HCT116 (cell line): ENCODE measurements around the gene TNRC6C. TPM values are rescaled to one million over a fixed set of nuclear protein-coding genes. Genes with fewer than 3 reads are reported as not detected.

Experiments
- ATAC-seq: fragments of 200-7000 bp; cut with Tn5 transposase; 2 replicates; pipeline ENCODE4 v1.9.1; 2020; ENCODE audit warnings: mild to moderate bottlenecking, moderate library complexity
- BruUV-seq: library from RNA; stranded (reverse); fragments of 400-500 nt; replicated peaks from 2 replicates; lab custom pipeline; 2021; lab: Mats Ljungman, UMichigan
- CTCF ChIA-PET: fragments of 300-600 bp; sonication (Branson Sonifier 250); formaldehyde crosslinking; loops from one replicate; lab custom pipeline; 2021; ENCODE audit warnings: antibody characterized with exemption; lab: Charles Lee
- POLR2A ChIA-PET: fragments of 300-600, 350-600 bp; sonication (Branson Sonifier 250); formaldehyde crosslinking; loops from one replicate; lab custom pipeline; 2021; ENCODE audit warnings: antibody characterized with exemption; lab: Charles Lee
- RAD21 ChIA-PET, 2 experiments: fragments of 300-600 bp; sonication (Branson Sonifier 250); formaldehyde crosslinking; loops; one replicate each; lab custom pipeline; 2023; ENCODE audit warnings: low total read pairs in 2 of 2; ENCODE audit not compliant: uncharacterized antibody in 2 of 2, unreplicated experiment in 2 of 2, low non-redundant PET in 1 of 2; lab: Charles Lee
- DNase-seq: peaks from one replicate; pipeline ENCODE4 v3.0.0-alpha.2; 2010; ENCODE audit warnings: low read depth, low spot score
- H2AFZ ChIP-seq: fragments of 200-600 bp; shearing (Covaris generic), sonication (generic); 2 replicates; pipeline ENCODE4 v1.6.1; 2017; ENCODE audit warnings: low read depth, mixed run types, mixed read lengths, antibody characterized with exemption, low read length; ENCODE audit not compliant: poor library complexity, severe bottlenecking
- H3K27ac ChIP-seq: 2 replicates; pipeline ENCODE4 v1.5.1; 2012; ENCODE audit warnings: low read depth, low read length
- H3K27me3 ChIP-seq: fragments of 200-600 bp; sonication (generic); 2 replicates; pipeline ENCODE4 v1.6.1; 2016; ENCODE audit warnings: mixed run types, low read length, mixed read lengths; ENCODE audit not compliant: insufficient read depth
- H3K36me3 ChIP-seq, 2 experiments: fragments of 200-500 bp in 1 of 2; fragments of 200-600 bp in 1 of 2; sonication (Bioruptor generic) in 1 of 2; sonication (generic) in 1 of 2; 2 replicates each; pipeline versions ENCODE4 v1.5.1 to v1.6.1; 2014 to 2016; ENCODE audit warnings: low read length in 2 of 2, inconsistent platforms in 1 of 2, mixed read lengths in 1 of 2, mixed run types in 1 of 2; ENCODE audit not compliant: insufficient read depth in 2 of 2, control insufficient read depth in 1 of 2
- H3K4me1 ChIP-seq, 2 experiments: fragments of 200-600 bp in 1 of 2; sonication (generic) in 1 of 2; 2 replicates each; pipeline versions ENCODE4 v1.5.1 to v1.6.1; 2012 to 2017; ENCODE audit warnings: low read length in 2 of 2, inconsistent platforms in 1 of 2, mild to moderate bottlenecking in 1 of 2, mixed read lengths in 1 of 2, mixed run types in 1 of 2, moderate library complexity in 1 of 2; ENCODE audit not compliant: insufficient read depth in 2 of 2, control insufficient read depth in 1 of 2
- H3K4me2 ChIP-seq: fragments of 200-600 bp; sonication (generic); 2 replicates; pipeline ENCODE4 v1.6.1; 2017; ENCODE audit warnings: mixed run types, low read length, mixed read lengths
- H3K4me3 ChIP-seq, 2 experiments: fragments of 200-600 bp in 1 of 2; sonication (generic) in 1 of 2; replicated peaks in 1 of 2; 2 replicates each; pipeline ENCODE4 v1.5.1; 2011 to 2016; ENCODE audit warnings: low read length in 2 of 2, control low read depth in 1 of 2, low read depth in 1 of 2, mild to moderate bottlenecking in 1 of 2, mixed read lengths in 1 of 2, mixed run types in 1 of 2
- H3K79me2 ChIP-seq: fragments of 200-600 bp; sonication (generic); 2 replicates; pipeline ENCODE4 v1.6.1; 2017; ENCODE audit warnings: mild to moderate bottlenecking, mixed run types, low read length, moderate library complexity, mixed read lengths; ENCODE audit not compliant: insufficient read depth
- H3K9ac ChIP-seq: fragments of 200-600 bp; sonication (generic); 2 replicates; pipeline ENCODE4 v1.6.1; 2016; ENCODE audit warnings: low read length, mixed read lengths
- H3K9me2 ChIP-seq: fragments of 200-600 bp; sonication (generic), shearing (Covaris generic); 2 replicates; pipeline ENCODE4 v1.6.1; 2017; ENCODE audit warnings: mixed run types, mild to moderate bottlenecking, moderate library complexity; ENCODE audit not compliant: insufficient read depth
- H3K9me3 ChIP-seq, 2 experiments: fragments of 200-500 bp in 1 of 2; fragments of 200-600 bp in 1 of 2; sonication (Bioruptor generic) in 1 of 2; sonication (generic) in 1 of 2; 2 replicates each; pipeline ENCODE4 v1.6.1; 2014 to 2017; ENCODE audit warnings: low read length in 2 of 2, mixed read lengths in 2 of 2, inconsistent platforms in 1 of 2, low read depth in 1 of 2, mild to moderate bottlenecking in 1 of 2, mixed run types in 1 of 2, moderate library complexity in 1 of 2; ENCODE audit not compliant: control insufficient read depth in 1 of 2, insufficient read depth in 1 of 2
- H4K20me1 ChIP-seq: fragments of 200-600 bp; sonication (generic), shearing (Covaris generic); 2 replicates; pipeline ENCODE4 v1.6.1; 2017; ENCODE audit warnings: mixed run types, mild to moderate bottlenecking, moderate library complexity; ENCODE audit not compliant: insufficient read depth
- CBX3 ChIP-seq: IDR thresholded peaks from 2 replicates; pipeline ENCODE4 v1.6.1; 2012; ENCODE audit warnings: low read depth
- CEBPB ChIP-seq: IDR thresholded peaks from 2 replicates; pipeline ENCODE4 v1.6.1; 2012; ENCODE audit warnings: low read depth
- ELF1 ChIP-seq: IDR thresholded peaks from 2 replicates; pipeline ENCODE4 v1.6.1; 2012; ENCODE audit warnings: low read depth, borderline replicate concordance
- EZH2 ChIP-seq: fragments of 200-600 bp; sonication (generic); IDR thresholded peaks from 2 replicates; pipeline ENCODE4 v1.6.1; 2017; ENCODE audit warnings: antibody characterized with exemption, mixed run types
- FOSL1 ChIP-seq: IDR thresholded peaks from 2 replicates; pipeline ENCODE4 v1.6.1; 2012; ENCODE audit warnings: low read depth
- POLR2A ChIP-seq: IDR thresholded peaks from 2 replicates; pipeline ENCODE4 v1.7.0; 2011; ENCODE audit warnings: borderline replicate concordance; ENCODE audit not compliant: insufficient read depth, insufficient read length; ENCODE audit errors: extremely low read depth
- POLR2AphosphoS5 ChIP-seq: IDR thresholded peaks from 2 replicates; pipeline ENCODE4 v1.6.1; 2011; ENCODE audit warnings: mild to moderate bottlenecking, low read depth, low read length, moderate library complexity
- SP1 ChIP-seq: IDR thresholded peaks from 2 replicates; pipeline ENCODE4 v1.6.1; 2012; ENCODE audit warnings: low read depth
- SRF ChIP-seq: IDR thresholded peaks from 2 replicates; pipeline ENCODE4 v1.6.1; 2012; ENCODE audit warnings: low read depth
- TCF7L2 ChIP-seq: IDR thresholded peaks from 2 replicates; pipeline ENCODE4 v1.7.0; 2011; ENCODE audit warnings: borderline replicate concordance, inconsistent platforms; ENCODE audit not compliant: insufficient read depth, insufficient read length; ENCODE audit errors: extremely low read depth
- YY1 ChIP-seq: IDR thresholded peaks from 2 replicates; pipeline ENCODE4 v1.6.1; 2011; ENCODE audit warnings: low read length, low read depth, moderate library complexity, mild to moderate bottlenecking; ENCODE audit not compliant: insufficient replicate concordance; ENCODE audit errors: extremely low read depth
- ZFX ChIP-seq: fragments of 450-650 bp; IDR thresholded peaks from 2 replicates; pipeline ENCODE4 v1.6.1; 2017
- intact Hi-C: fragments of 100-400 bp; cut with micrococcal nuclease; formaldehyde crosslinking; loops from 2 replicates; pipeline ENCODE4 v1.10.0; 2022
- total RNA-seq: library from RNA; stranded (reverse); gene quantifications from one replicate; pipeline ENCODE4 v1.2.1, GENCODE V29; 2021; ENCODE audit not compliant: unreplicated experiment

Gene TNRC6C
- total RNA-seq, 1 experiment from 2014 or later: 23.4 TPM

GRCh38 chr17:78049609-78050008, 91.1 kb downstream of the TNRC6C start:
- no peak overlapping the region for H2AFZ ChIP-seq
- DNase-seq (no peak), ATAC-seq (no peak)
- no peak overlapping the region for H3K9ac ChIP-seq
- H3K4me2 ChIP-seq: no peak overlapping the region
- no peaks in the 10 kb centered on the region for H3K9me2 ChIP-seq
- TSS peak; percentile 33 for BruUV-seq
- H3K27ac ChIP-seq: no peak overlapping the region
- no peaks in the 10 kb centered on the region; a peak in 1 of 4 replicates for H3K9me3 ChIP-seq
- POLR2A ChIA-PET: no interaction called here
- peaks cover 0 to 2% of the 10 kb centered on the region in 2 experiments; a peak in 1 of 4 replicates for H3K4me1 ChIP-seq
- no peak for TF ChIP-seq FOSL1
- TF ChIP-seq SP1: no peak
- TF ChIP-seq CEBPB: no peak
- TF ChIP-seq TCF7L2: no peak
- TF ChIP-seq ZFX: no peak
- no peak for TF ChIP-seq YY1
- TF ChIP-seq POLR2A: no peak
- no peak for TF ChIP-seq SRF
- TF ChIP-seq EZH2: no peak
- no peak for TF ChIP-seq CBX3
- TF ChIP-seq POLR2AphosphoS5: no peak
- no peak for TF ChIP-seq ELF1
- H3K36me3 ChIP-seq: peaks cover 7 to 12% of the 10 kb centered on the region in 2 experiments
- H3K79me2 ChIP-seq: no peaks in the 10 kb centered on the region
- H3K4me3 ChIP-seq: no peak overlapping the region
- H3K27me3 ChIP-seq: no peaks in the 10 kb centered on the region
- H4K20me1 ChIP-seq: no peaks in the 10 kb centered on the region
- RAD21 ChIA-PET: no interaction called here
- intact Hi-C loops: no loop called here
- CTCF ChIA-PET: no interaction called here
